Nephron (organoid): ENCODE results near the gene CDK5.

Source experiments
- H3K27ac Mint-ChIP-seq, 3 experiments: 2 replicates each; pipeline ENCODE4 v1.8.0; 2020; ENCODE audit warnings: mixed read lengths in 3 of 3, mild to moderate bottlenecking in 2 of 3, moderate library complexity in 1 of 3
- H3K27me3 Mint-ChIP-seq: 2 replicates; pipeline ENCODE4 v1.8.0; 2021; ENCODE audit warnings: low read depth, mild to moderate bottlenecking, moderate library complexity, mixed read lengths
- H3K36me3 Mint-ChIP-seq: 2 replicates; pipeline ENCODE4 v1.8.0; 2020; ENCODE audit warnings: low read depth, mixed read lengths
- H3K4me1 Mint-ChIP-seq: 2 replicates; pipeline ENCODE4 v1.8.0; 2020; ENCODE audit warnings: mixed read lengths
- H3K4me3 Mint-ChIP-seq, 3 experiments: 2 replicates each; pipeline ENCODE4 v1.8.0; 2020; ENCODE audit warnings: mild to moderate bottlenecking in 3 of 3, mixed read lengths in 3 of 3, moderate library complexity in 2 of 3
- H3K9me3 Mint-ChIP-seq: 2 replicates; pipeline ENCODE4 v1.8.0; 2020; ENCODE audit warnings: mixed read lengths
- TF ChIP-seq, protein P1 (sequence below), 3 experiments: fragments of 200-600 bp; sonication (generic); IDR thresholded peaks; one replicate each; pipeline ENCODE4 v1.5.0; 2021; ENCODE audit warnings: antibody characterized with exemption in 3 of 3; ENCODE audit not compliant: unreplicated experiment in 3 of 3

CDK5 gene

DNA sequence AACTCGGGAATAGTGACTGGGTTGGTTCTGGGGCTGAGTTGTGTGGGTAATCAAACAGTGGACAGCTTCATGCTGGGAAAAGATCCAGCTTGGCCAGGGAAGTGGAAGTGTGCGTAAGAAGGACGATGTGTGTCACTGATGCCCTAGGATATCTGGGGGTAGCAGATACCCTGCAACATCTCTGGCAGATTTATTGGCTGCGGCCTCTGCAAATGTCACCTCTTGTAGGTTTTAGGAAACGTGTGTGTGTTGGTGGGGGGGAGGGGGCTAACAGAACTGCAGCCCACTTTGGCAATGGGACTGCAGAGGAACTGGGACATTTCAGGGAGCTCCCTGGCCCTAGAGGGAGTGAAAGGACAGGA lies 27.6 kb upstream of the CDK5 start:
- TF ChIP-seq, protein P1, sequence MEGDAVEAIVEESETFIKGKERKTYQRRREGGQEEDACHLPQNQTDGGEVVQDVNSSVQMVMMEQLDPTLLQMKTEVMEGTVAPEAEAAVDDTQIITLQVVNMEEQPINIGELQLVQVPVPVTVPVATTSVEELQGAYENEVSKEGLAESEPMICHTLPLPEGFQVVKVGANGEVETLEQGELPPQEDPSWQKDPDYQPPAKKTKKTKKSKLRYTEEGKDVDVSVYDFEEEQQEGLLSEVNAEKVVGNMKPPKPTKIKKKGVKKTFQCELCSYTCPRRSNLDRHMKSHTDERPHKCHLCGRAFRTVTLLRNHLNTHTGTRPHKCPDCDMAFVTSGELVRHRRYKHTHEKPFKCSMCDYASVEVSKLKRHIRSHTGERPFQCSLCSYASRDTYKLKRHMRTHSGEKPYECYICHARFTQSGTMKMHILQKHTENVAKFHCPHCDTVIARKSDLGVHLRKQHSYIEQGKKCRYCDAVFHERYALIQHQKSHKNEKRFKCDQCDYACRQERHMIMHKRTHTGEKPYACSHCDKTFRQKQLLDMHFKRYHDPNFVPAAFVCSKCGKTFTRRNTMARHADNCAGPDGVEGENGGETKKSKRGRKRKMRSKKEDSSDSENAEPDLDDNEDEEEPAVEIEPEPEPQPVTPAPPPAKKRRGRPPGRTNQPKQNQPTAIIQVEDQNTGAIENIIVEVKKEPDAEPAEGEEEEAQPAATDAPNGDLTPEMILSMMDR (IDR thresholded peaks at IDR 0.05; ENCODE audit: unreplicated experiment in 3 of 3) = no peak
- Mint-ChIP-seq H3K36me3 (no peaks in the 10 kb centered on the region), H3K27ac (peak overlapping the region; percentile 90 to 97 (median 92))

DNA sequence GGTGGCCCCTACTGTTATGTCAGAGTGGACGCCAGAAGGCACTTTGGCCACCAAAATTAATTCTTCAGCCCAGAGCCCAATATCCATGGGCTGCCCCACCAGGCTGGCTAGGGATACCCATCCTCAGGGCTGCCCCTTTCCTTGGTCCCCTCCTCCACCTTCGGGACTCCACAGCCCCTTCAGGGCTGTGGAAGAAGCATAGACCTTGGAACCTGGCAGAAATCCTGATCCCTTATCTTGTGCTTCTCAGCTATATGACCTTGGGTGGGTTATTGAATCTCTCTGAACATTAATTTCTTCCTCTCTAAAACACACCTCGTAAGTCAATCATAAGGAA lies 26.1 kb upstream of the CDK5 start:
- no peaks in the 10 kb centered on the region for H3K9me3 Mint-ChIP-seq
- H3K27ac Mint-ChIP-seq = peak overlapping the region in 1 of 3 experiments; percentile 44
- no peaks in the 10 kb centered on the region for H3K27me3 Mint-ChIP-seq
- H3K4me3 Mint-ChIP-seq = peak overlapping the region; percentile 74 to 83 (median 81)
- H3K36me3 Mint-ChIP-seq = no peaks in the 10 kb centered on the region
- H3K4me1 Mint-ChIP-seq = peaks cover 39% of the 10 kb centered on the region
- TF ChIP-seq, protein P1 (IDR thresholded peaks at IDR 0.05; ENCODE audit: unreplicated experiment in 3 of 3) = no peak

More for the DNA sequence above, 27.6 kb upstream of the CDK5 start:
- H3K4me3 Mint-ChIP-seq = peak overlapping the region; percentile 91 to 94 (median 94)
- H3K27me3 Mint-ChIP-seq = no peaks in the 10 kb centered on the region
- H3K4me1 Mint-ChIP-seq = peaks cover 40% of the 10 kb centered on the region
- H3K9me3 Mint-ChIP-seq = no peaks in the 10 kb centered on the region

DNA sequence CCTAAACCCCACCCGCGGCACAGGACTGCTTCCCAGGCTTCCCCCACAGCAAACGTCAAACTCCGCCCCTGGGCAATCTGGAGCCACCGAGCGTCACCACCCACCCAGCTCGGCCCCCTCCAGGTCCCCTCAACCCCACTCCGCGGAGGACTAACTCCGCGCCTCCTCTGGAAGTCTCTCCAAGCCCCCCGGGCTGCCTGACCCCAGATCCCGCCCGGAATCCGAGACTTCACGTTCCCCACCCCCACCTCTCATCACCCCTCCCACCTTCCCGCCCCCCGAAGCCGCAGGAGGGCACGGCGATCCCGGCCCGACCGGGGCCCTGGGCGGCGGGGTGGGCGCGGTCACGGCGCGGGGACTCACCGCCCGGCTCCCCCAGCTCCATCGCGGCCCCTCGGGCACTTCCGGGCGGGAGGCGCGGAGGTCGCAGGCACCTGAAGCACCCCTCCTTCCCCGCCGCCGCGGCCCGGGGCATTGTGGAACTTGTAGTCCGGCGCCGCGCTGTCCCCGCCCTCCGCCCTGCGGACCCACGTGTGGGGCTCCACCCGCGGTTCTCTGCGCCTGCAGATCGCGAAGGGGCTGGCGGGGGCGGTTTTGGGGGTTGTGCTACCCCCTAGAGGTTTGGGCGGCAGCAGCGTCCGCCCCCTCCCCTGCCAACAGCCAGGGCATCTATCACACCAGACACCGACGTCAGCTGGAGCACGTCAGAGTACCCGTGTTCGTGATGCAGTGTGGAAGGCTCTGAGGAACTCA lies 25.6 kb upstream of the CDK5 start, which contains the start of gene TMUB1:
Gene TMUB1 (minus strand): TSS at position 423 of the 753 bp plus-strand sequence. CDS start 930 bp downstream, outside the sequence.
- Mint-ChIP-seq H3K4me1 (peaks cover 39% of the 10 kb centered on the region), H3K9me3 (no peaks in the 10 kb centered on the region), H3K27me3 (no peaks in the 10 kb centered on the region), H3K4me3 (peak within 1 kb of the TSS; percentile 94 to 97 (median 94)), H3K27ac (peak within 1 kb of the TSS; percentile 86 to 96 (median 88)), H3K36me3 (no peaks in the 10 kb centered on the region)
- TF ChIP-seq, protein P1 (IDR thresholded peaks at IDR 0.05; ENCODE audit: unreplicated experiment in 3 of 3) = no peak

DNA sequence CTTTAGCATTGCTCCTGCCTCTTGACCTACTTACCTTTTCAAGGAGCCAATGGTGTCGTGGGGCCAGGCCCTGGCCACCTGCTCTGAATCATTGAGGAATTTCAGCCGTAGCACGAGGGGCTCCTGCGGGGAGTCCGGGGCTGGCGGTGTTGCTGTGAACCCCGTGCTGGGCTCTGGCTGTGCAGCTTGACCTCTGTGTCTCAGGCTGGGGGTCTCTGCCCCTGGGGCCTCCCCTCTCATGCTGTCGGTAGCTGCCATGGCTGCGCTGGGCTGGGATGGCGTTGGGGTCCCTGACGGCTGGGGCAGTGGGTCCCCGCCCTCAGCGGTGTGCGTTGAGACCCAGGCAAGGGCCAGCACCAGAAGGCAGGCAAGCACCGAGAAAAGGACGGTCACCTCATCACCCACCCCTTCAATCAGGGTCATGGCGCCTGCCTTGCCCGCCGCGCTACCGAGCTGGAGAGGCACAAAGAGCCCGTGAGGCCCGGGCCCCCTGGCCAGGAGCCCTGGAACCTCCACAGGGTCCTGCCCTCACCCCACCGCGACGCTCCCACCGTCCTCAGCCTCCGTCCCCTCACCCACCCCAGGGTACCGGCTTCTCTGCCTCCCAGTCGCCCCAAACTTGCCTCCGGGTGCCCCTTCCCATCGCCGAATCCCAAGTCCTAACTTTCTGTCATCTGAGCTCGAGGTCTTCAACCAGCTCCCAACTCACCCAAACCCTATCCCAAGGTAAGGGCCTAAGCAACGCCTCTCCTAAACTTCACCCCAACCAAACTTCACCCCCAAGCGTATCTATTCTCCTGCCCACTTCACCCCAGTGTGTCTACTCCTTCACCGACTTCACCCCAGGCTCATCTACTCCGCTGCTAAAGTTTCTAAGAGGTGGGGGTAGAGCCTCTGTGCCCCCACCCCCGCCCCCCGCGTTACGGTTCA lies 24.7 kb upstream of the CDK5 start:
- Mint-ChIP-seq H3K9me3 (no peaks in the 10 kb centered on the region), H3K27ac (peak overlapping the region; percentile 86 to 96 (median 88)), H3K36me3 (no peaks in the 10 kb centered on the region), H3K4me3 (peak overlapping the region; percentile 94 to 97 (median 94)), H3K4me1 (peaks cover 39% of the 10 kb centered on the region), H3K27me3 (no peaks in the 10 kb centered on the region)
- TF ChIP-seq, protein P1 (IDR thresholded peaks at IDR 0.05; ENCODE audit: unreplicated experiment in 3 of 3) = no peak

DNA sequence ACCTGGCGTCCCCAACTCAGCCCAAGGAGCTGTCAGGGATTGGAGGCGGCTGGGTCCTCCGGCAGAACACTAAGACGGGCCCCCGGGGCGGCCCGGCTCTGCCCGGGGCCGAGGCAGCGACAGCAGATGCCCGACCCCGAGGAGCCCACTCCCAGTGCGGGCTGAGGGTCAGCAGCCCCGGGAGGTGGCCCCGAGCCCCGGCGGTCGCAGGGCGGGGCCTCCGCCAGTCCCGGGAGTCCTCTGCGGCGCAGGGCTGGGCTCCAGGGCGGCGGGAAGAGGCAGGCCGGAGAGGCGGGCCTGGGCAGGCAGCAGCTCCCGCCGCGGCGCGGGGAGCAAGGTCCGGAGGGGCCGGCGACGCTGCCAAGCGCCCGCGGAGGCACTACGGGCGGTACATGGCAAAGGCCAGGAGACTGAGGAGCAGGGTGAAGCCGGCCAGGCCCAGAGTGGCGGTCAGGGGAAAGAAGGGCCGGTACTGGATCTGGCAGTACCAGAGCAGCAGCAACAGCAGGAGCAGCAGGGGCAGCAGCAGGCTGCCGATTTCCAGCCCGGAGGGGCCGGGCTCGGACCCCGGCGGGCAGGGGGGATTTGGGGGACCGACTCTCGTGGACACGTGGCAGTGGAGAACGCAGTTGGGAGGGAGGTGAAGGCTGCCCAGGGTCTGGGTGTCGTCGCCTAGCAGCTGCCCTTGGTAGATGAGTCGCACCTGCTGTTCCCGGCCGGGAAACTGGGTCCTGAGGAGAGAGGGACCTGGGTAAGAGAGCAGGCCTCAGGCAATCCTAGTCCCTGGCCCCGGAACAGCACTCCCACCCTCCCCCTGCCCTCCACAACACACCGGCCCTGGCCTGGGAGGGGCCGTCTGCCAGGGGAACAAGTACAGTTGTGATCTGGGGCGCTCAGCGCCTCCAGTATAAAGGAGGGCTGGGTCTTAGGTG lies 23.7 kb upstream of the CDK5 start:
- Mint-ChIP-seq H3K4me3 (peak overlapping the region; percentile 94 to 97 (median 94)), H3K27ac (peak overlapping the region in 2 of 3 experiments; percentile 60 to 91), H3K36me3 (no peaks in the 10 kb centered on the region), H3K27me3 (no peaks in the 10 kb centered on the region), H3K4me1 (peaks cover 39% of the 10 kb centered on the region), H3K9me3 (no peaks in the 10 kb centered on the region)
- TF ChIP-seq, protein P1 (IDR thresholded peaks at IDR 0.05; ENCODE audit: unreplicated experiment in 3 of 3) = no peak
